Measurements from ENCODE around the gene CIRBP.

DNA sequence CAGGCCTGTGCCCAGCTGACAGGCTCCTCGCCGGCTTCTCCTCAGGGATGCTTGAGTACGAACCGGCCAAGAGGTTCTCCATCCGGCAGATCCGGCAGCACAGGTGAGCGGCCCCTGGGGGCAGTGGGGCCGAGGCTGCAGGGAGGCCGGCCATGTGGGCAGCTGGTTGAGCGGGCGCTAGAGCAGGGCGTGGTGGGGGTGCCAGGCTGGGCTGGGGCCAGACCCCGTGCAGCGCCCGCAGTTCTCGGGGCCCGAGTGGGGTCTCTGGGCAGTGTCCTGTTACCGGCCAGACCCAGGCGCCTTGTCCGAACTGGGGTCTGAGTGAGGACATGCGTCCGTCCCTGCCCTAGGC lies 47.3 kb upstream of the CIRBP start:
- TF ChIP-seq, protein P1, sequence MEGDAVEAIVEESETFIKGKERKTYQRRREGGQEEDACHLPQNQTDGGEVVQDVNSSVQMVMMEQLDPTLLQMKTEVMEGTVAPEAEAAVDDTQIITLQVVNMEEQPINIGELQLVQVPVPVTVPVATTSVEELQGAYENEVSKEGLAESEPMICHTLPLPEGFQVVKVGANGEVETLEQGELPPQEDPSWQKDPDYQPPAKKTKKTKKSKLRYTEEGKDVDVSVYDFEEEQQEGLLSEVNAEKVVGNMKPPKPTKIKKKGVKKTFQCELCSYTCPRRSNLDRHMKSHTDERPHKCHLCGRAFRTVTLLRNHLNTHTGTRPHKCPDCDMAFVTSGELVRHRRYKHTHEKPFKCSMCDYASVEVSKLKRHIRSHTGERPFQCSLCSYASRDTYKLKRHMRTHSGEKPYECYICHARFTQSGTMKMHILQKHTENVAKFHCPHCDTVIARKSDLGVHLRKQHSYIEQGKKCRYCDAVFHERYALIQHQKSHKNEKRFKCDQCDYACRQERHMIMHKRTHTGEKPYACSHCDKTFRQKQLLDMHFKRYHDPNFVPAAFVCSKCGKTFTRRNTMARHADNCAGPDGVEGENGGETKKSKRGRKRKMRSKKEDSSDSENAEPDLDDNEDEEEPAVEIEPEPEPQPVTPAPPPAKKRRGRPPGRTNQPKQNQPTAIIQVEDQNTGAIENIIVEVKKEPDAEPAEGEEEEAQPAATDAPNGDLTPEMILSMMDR (IDR thresholded peaks at IDR 0.05 in 4 of 5, conservative IDR thresholded peaks at IDR 0.05 in 1 of 5) = no peak
- TF ChIP-seq POLR2A (IDR thresholded peaks at IDR 0.05) = no peak
